ENCODE results near the gene MAPK8IP3. TPM values are rescaled to one million over a fixed set of nuclear protein-coding genes. Genes with fewer than 3 reads are reported as not detected.

MAPK8IP3 gene
- total and polyA plus RNA-seq, 9 of the 15 experiments (the other 6 are each of a cell fraction or from before 2014, with no cell fraction given), result 0.17 to 58.7 (median 16.7) TPM

DNA sequence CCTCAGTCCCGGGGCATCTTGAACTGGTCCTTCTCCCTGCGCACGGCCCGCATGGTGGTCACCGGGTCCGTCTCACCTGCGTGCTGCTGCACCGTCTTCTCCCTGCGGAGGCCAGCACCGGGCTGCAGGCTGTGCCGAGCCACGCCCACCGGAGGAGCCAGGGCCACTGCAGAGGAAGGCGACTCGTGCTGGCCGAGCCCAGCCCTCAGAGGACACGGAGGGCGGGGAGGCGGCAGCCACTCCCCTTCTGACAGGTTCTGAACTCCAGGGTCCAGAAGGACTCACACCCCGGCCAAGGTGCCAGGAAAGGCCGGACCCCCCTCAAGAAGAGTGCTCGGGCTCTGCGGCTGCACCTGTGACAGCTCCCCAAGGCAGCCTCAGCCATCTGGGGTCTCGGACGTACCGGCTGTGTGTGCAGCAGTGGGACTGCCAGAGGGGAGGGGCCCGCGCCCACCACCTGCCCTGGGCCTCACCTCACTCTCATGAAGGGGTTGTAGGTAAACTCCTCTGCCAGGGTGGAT, 103.3 kb downstream of the MAPK8IP3 start (continued):
- TF ChIP-seq, protein P1, sequence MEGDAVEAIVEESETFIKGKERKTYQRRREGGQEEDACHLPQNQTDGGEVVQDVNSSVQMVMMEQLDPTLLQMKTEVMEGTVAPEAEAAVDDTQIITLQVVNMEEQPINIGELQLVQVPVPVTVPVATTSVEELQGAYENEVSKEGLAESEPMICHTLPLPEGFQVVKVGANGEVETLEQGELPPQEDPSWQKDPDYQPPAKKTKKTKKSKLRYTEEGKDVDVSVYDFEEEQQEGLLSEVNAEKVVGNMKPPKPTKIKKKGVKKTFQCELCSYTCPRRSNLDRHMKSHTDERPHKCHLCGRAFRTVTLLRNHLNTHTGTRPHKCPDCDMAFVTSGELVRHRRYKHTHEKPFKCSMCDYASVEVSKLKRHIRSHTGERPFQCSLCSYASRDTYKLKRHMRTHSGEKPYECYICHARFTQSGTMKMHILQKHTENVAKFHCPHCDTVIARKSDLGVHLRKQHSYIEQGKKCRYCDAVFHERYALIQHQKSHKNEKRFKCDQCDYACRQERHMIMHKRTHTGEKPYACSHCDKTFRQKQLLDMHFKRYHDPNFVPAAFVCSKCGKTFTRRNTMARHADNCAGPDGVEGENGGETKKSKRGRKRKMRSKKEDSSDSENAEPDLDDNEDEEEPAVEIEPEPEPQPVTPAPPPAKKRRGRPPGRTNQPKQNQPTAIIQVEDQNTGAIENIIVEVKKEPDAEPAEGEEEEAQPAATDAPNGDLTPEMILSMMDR (IDR thresholded peaks at IDR 0.05 in 2 of 3, conservative IDR thresholded peaks at IDR 0.05 in 1 of 3; ENCODE audit: insufficient read depth in 2 of 3, low read depth in 1 of 3, low read length in 3 of 3), result peak in 2 of 3 experiments; percentile 21 to 39; a peak in 3 of 6 replicates
- no peak for TF ChIP-seq PTTG1 (tag; IDR thresholded peaks at IDR 0.05; ENCODE audit: low read depth)

DNA sequence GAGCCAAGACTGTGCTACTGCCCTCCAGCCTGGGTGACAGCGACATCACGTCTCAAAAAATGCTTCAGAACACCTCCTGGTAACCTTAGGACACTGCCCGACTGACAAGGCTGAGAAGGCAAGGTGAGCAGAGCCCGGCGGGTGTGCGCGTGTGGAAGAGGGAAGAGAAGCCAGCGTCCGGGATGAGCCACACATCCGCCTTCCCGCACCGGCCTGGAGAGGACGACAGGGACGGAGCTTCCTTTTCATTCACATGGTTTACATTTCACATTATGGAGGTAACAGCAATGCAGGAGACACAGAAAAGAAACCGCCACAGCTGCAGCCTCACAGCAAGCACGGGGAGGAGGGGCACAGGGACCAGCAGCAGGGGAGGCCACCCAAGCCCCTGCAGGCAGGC, 104.1 kb downstream of the MAPK8IP3 start:
- ChIA-PET POLR2A (interaction anchor here (0.5 kb wide), 1 partner anchor 1090 kb away, joined by 3 read pairs; no protein-coding TSS in a partner anchor), CTCF (ENCODE audit: low intra/inter-chr PET ratio) (no interaction called here)
- WGBS (ENCODE audit: insufficient coverage, low coverage, missing lambda C conversion rate), result 91% methylated on average over 7 of the region's 16 CpGs
- Histone ChIP-seq H3K4me1 (replicated peaks in 1 of 2; ENCODE audit: control insufficient read depth in 2 of 2, insufficient read depth in 2 of 2, low read length in 2 of 2) (peaks cover 0 to 20% of the 10 kb centered on the region in 2 experiments; a peak in 3 of 5 replicates), H3K79me2 (ENCODE audit: control insufficient read depth, insufficient read depth, low read length) (no peaks in the 10 kb centered on the region), H3K9me3 (replicated peaks; ENCODE audit: control insufficient read depth, insufficient read depth, low read depth, low read length) (no peaks in the 10 kb centered on the region), H3K9me1 (ENCODE audit: control insufficient read depth, insufficient read depth, low read length) (no peaks in the 10 kb centered on the region), H3K27me3 (ENCODE audit: control insufficient read depth in 2 of 2, insufficient read depth in 2 of 2, low read length in 2 of 2) (no peaks in the 10 kb centered on the region), H3K36me3 (ENCODE audit: control insufficient read depth, insufficient read depth, low read length) (peaks cover 3% of the 10 kb centered on the region; the same call in 1 of the 3 replicates), H2AFZ (ENCODE audit: low read depth, low read length) (no peak overlapping the region), H3K4me3 (no peak overlapping the region), H3K9ac (ENCODE audit: insufficient read depth in 1 of 2, low read depth in 2 of 2, low read length in 2 of 2) (no peak overlapping the region; a peak in 1 of 4 replicates), H4K20me1 (replicated peaks; ENCODE audit: control insufficient read depth, insufficient read depth, low read length) (no peaks in the 10 kb centered on the region; the same call in 1 of the 2 replicates), H3K27ac (ENCODE audit: extremely low read depth, low read depth, low read length) (no peak overlapping the region), H3K4me2 (ENCODE audit: insufficient read depth, low read length) (no peak overlapping the region)
- in situ Hi-C loops (cut with MboI) (no loop called here), intact Hi-C loops (cut with micrococcal nuclease) (no loop called here)
- ATAC-seq (no peak), DNase-seq (ENCODE audit: extremely low read depth in 1 of 4, low spot score in 3 of 4) (no peak), FAIRE-seq (no peak)
- TF ChIP-seq MECOM (CRISPR knock-in tag; IDR thresholded peaks at IDR 0.05) (no peak), RBM34 (IDR thresholded peaks at IDR 0.05; ENCODE audit: borderline replicate concordance, insufficient read depth, low read length) (no peak), TOE1 (IDR thresholded peaks at IDR 0.05; ENCODE audit: borderline replicate concordance) (no peak), TOE1 (CRISPR knock-in tag; IDR thresholded peaks at IDR 0.05; ENCODE audit: borderline replicate concordance, low read depth) (no peak), OTX1 (CRISPR knock-in tag; IDR thresholded peaks at IDR 0.05) (no peak), SMARCA5 (IDR thresholded peaks at IDR 0.05) (no peak), FOXJ2 (tag; IDR thresholded peaks at IDR 0.05) (no peak)
- TF ChIP-seq, protein P2, sequence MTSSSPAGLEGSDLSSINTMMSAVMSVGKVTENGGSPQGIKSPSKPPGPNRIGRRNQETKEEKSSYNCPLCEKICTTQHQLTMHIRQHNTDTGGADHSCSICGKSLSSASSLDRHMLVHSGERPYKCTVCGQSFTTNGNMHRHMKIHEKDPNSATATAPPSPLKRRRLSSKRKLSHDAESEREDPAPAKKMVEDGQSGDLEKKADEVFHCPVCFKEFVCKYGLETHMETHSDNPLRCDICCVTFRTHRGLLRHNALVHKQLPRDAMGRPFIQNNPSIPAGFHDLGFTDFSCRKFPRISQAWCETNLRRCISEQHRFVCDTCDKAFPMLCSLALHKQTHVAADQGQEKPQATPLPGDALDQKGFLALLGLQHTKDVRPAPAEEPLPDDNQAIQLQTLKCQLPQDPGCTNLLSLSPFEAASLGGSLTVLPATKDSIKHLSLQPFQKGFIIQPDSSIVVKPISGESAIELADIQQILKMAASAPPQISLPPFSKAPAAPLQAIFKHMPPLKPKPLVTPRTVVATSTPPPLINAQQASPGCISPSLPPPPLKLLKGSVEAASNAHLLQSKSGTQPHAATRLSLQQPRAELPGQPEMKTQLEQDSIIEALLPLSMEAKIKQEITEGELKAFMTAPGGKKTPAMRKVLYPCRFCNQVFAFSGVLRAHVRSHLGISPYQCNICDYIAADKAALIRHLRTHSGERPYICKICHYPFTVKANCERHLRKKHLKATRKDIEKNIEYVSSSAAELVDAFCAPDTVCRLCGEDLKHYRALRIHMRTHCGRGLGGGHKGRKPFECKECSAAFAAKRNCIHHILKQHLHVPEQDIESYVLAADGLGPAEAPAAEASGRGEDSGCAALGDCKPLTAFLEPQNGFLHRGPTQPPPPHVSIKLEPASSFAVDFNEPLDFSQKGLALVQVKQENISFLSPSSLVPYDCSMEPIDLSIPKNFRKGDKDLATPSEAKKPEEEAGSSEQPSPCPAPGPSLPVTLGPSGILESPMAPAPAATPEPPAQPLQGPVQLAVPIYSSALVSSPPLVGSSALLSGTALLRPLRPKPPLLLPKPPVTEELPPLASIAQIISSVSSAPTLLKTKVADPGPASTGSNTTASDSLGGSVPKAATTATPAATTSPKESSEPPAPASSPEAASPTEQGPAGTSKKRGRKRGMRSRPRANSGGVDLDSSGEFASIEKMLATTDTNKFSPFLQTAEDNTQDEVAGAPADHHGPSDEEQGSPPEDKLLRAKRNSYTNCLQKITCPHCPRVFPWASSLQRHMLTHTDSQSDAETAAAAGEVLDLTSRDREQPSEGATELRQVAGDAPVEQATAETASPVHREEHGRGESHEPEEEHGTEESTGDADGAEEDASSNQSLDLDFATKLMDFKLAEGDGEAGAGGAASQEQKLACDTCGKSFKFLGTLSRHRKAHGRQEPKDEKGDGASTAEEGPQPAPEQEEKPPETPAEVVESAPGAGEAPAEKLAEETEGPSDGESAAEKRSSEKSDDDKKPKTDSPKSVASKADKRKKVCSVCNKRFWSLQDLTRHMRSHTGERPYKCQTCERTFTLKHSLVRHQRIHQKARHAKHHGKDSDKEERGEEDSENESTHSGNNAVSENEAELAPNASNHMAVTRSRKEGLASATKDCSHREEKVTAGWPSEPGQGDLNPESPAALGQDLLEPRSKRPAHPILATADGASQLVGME (CRISPR knock-in tag; IDR thresholded peaks at IDR 0.05), result no peak
- BruUV-seq (replicated peaks), result no TSS peak
